ENCODE data around the gene NOP9.

Gene NOP9

GRCh38 chr14:24329736-24330135, 30.1 kb downstream of the NOP9 start:
- TF ChIP-seq CTCF (conservative IDR thresholded peaks at IDR 0.05; ENCODE audit: low read length) = no peak
- no peak overlapping the region for H3K4me3 ChIP-seq (ENCODE audit: low read length)
- no peak for DNase-seq (ENCODE audit: low read depth)

DNA sequence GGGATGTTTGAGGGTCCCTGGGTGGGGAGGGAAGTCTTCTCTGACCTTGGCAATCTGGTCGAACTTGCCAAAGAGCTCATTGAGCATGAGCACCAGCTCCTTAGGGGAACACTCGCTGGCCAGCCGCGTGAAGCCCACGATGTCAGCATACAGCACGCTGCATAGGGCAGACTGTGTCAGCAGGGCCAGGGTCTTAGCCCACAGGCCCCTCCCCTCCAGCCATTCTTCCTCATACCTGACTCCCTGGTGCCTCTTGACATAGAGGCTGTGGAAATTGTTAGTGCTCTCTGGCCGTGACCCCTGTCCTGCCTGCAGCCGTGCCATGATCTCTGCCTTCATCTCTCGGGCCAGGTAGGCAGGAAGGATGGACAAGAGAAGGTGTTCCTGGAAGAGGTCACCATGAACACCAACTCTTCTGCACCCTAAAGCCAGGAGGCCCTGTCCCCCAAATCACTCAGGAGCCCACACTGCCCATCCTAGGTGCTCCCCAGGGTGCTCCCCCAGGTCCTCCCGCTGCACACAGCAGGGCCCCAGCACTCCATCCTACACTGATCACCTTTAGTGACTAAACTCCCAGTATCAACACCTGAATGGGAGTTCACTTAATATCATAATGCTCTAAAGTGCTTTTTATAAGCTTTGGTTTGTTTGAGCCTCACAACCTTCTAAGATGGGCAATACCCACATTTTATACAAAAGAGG, 31.5 kb downstream of the NOP9 start:
- DNase-seq (ENCODE audit: low read depth) = no peak
- no peak for TF ChIP-seq CTCF (conservative IDR thresholded peaks at IDR 0.05; ENCODE audit: low read length)
- no peak overlapping the region for H3K4me3 ChIP-seq (ENCODE audit: low read length)

DNA sequence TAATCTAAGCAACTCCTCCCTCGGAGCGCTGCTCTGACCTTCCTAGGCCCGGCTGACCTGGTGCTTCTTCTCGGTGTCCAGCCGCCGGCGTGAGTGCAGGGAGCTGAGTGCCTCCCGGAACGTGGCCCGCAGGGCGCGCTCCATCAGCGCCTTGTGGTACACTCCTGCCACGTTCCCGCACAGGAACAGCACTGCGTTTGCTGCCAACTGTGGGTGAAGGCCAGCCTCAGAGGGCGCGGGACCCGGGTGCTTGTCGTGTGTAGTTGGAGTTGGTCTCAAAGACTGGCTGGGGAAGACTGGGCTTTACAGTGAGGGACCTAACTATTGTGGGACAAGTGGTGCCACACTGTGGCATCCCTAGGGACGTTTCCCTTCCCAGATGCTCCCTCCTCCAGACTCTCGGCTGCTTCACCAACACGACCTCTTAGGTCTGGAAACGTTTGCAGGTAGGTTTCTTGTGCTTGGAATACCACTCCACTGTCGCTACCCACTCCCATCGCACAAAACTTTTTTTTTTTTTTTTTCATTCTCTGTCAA, 32.1 kb downstream of the NOP9 start:
- no peak for DNase-seq (ENCODE audit: low read depth)
- H3K4me3 ChIP-seq (ENCODE audit: low read length) = no peak overlapping the region
- TF ChIP-seq CTCF (conservative IDR thresholded peaks at IDR 0.05; ENCODE audit: low read length) = no peak

DNA sequence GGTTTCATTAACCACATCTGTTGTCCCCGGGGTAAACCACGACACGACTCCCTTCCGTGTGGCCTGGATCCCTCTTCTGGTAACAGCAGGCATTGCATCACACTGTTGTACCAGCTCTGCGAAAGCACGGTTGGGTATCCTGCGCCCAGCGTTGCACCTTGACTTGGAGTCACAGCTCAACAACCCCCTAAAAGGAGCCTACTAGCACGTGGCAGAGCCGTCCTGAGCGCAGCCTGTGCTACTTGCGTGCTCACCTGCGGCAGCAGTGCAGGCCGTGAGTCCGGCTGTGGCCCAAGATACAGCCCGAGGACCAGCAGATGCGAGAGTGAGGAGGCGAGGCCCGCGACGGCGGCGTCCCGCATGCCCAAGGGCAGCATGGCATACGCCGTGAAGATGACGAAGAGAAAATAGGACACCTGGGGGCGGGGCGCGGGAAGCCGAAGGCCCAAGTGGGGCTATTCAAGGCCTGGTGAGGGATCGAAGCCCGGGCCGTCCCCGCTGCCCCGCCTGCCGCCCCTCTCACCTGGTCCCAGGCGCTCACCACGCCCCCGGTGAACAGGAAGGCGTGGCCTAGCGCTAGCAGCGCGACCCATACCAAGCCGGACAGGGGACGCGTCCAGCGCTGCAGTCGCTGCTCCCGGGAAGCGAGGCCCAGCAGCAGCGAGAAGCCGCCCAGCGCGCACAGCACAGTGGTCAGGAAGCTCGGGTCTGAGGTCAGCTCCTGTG, 32.8 kb downstream of the NOP9 start:
- peak; percentile 82 for TF ChIP-seq CTCF (conservative IDR thresholded peaks at IDR 0.05; ENCODE audit: low read length)
- H3K4me3 ChIP-seq (ENCODE audit: low read length) = peak overlapping the region; percentile 17; the same call in 1 of the 2 replicates
- DNase-seq (ENCODE audit: low read depth) = peak; percentile 64

GRCh38 chr14:24334431-24335291, 35.0 kb downstream of the NOP9 start, which contains the start of gene ADCY4:
ADCY4 (minus strand) TSS chr14:24335071; CDS start chr14:24334652, 419 bp downstream.
- TF ChIP-seq CTCF (conservative IDR thresholded peaks at IDR 0.05; ENCODE audit: low read length) = no peak
- no peak for DNase-seq (ENCODE audit: low read depth)
- peak within 1 kb of the TSS; percentile 52 for H3K4me3 ChIP-seq (ENCODE audit: low read length)

DNA sequence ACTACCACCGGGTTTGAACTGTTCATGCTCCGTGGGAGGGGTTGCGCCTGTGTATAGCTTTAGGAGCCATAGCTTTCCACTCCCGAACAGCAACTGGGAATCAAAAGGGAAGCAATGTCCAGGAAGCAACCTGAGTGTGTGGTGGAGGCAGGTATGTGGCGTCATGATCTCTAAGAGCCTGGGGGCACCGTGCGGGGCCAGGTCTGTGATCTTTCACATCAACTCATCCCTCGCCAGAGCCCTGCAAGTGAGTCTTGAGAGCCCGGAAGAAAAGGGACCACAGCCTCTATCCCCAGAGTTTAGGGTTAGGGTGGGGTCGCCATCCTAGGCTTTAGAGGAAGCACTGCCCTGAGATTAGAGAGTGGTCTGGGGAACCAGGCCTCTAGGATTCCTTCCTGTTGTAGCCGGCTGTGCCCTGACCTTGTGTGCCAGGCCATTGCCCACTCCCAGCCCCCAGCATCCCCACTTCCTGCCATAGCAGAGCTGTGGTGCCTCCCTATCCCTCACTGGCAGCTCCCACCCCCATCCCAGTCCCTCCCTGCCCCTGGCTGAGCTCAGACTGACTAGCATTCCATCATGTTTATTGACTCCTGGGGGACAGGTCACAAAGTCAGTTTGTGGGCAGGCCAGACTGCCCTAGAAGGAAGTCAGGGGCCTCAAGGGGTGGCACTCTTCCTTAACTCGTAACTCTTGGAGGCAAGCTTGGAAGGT, 36.0 kb downstream of the NOP9 start:
- H3K4me3 ChIP-seq (ENCODE audit: low read length) = no peak overlapping the region
- TF ChIP-seq CTCF (conservative IDR thresholded peaks at IDR 0.05; ENCODE audit: low read length) = no peak
- DNase-seq (ENCODE audit: low read depth) = no peak
